Esophagus muscularis mucosa (tissue), 3 donors: ENCODE data around the gene CDK14.

Experiments
- CTCF ChIP-seq, 3 experiments: fragments of 200-600 bp in 2 of 3; fragments of 450-650 bp in 1 of 3; sonication (generic) in 2 of 3; IDR thresholded peaks; one replicate each; pipeline ENCODE4 v1.5.1; 2017 to 2019; ENCODE audit warnings: antibody characterized with exemption in 3 of 3, mild to moderate bottlenecking in 2 of 3, moderate library complexity in 1 of 3
- POLR2A ChIP-seq: fragments of 450-650 bp; IDR thresholded peaks from one replicate; pipeline ENCODE4 v1.6.1; 2017; ENCODE audit warnings: antibody characterized with exemption, moderate library complexity, mild to moderate bottlenecking, low read depth
- POLR2AphosphoS5 ChIP-seq, 2 donors: sonication (generic); formaldehyde crosslinking; IDR thresholded peaks; one replicate each; pipeline ENCODE4 v1.6.1; 2017; ENCODE audit warnings: antibody characterized with exemption in 2 of 2

- TF ChIP-seq POLR2AphosphoS5 (IDR thresholded peaks at IDR 0.05) (no peak), CTCF (IDR thresholded peaks at IDR 0.05) (no peak), POLR2A (no peak)
These were observed 10.0 kb upstream of the CDK14 start for GRCh38 chr7:90586091-90586490.
